GM18508 (cell line): ENCODE results near the gene ETAA1.

Experiments used
- ATAC-seq: cut with Tn5 transposase; IDR thresholded peaks from one replicate; pipeline ENCODE4 v1.9.1; 2021; ENCODE audit warnings: moderate number of reproducible peaks; ENCODE audit not compliant: insufficient read depth, unreplicated experiment

ETAA1 gene

DNA sequence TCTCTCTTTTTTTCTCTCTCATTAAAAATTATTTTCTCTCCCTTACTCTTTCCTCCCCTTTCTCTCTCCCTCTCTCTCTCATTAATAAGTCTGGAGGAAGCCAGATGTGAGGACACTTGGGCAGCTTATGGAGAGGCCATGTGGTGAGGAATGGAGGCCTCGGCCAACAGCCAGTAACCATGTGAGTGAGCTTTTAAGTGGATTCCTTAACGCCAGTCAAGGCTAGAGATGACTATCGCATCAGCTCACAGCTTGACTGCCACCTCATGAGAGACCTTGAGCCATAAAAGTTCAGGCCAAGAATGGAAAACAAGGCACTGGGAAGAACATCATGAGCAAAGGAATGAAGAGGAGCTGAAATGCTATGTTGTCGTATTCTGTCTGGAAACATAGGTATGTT lies 39.1 kb downstream of the ETAA1 start:
- ATAC-seq, result no peak

DNA sequence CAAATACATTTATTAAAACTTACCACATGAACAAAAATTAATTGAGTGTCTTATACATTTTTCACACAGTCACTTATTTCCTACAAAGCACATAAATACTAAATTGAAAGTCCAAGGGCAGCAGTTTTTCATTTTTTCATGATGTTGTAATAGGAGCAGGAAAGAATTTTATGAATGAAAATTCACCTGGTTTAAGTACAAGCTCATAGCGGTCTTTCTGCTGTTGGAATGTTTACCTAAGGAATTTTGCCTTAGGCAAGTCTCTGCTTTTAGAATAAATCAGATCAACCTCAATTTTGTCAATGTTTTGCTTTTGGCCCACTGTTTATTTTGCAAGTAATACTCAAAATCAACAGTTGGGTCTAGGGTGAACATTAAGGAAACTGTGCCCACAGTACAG lies 40.0 kb downstream of the ETAA1 start:
- ATAC-seq, result no peak

DNA sequence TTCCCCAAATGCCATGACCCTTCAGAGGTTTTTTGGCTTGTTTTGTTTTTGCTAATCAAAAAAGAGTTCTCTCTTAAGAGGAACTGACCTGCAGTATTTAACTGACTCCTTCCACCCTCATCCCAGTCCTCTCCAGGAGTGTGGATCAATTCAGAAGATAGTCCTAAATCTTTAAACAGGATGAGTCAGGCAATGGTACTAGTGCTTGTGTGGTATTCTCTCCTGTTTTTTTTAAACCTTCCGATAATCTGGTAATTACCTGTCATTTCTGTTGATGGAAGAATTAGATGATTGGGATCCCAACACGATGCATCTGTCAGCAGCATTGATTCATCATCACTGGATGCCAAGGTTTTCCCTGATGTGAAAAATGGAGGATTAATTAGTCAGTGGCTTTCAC lies 41.2 kb downstream of the ETAA1 start:
- ATAC-seq, result no peak

DNA sequence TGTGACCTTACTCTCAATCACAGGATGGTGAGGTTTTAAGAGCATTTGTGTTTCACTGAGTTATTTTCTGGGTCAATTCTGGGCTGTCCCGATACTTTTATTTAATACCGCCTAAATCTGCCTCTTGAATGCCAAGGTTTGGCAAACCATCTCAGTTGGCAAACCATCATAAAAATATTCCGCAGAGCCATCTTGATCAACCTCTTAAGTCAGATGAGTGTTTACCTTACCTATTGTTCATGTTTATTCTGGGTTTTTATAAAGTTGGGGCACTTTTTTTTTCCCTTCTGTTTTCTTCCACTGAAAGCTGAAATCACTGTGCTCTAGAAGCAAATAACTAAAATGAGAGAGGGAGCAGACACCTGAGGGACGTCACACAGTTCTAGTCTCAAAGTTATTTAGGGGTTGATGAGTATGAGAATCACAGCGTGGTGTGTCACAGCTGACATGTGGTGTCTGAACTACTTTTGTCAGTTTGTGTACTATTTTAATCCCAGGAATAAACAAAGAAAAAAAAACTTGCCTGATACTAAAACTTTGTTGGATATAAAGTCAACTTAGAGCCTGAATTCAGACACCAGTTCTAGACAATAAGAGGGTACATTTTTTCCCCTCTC lies 48.6 kb downstream of the ETAA1 start:
- ATAC-seq, result no peak

DNA sequence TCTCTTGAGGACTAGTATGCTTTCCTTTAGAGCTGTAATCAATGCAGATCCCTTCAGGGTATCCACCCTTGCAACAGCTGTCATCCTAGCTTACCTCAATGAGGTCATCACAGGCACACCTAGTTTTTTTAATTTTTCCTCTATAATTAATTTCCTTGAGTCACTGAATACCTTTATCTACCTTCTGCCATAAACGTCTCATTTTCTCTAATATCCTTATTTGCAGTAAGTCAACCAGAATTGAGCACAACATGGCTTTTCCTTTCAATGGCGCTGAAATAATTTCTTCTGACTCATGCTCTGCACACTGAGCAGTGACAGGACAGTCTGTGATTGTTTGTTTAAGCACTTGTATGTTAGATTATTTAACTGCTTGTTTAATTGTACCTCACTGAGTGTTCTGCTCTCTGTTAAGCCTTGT lies 49.4 kb downstream of the ETAA1 start:
- no peak for ATAC-seq

DNA sequence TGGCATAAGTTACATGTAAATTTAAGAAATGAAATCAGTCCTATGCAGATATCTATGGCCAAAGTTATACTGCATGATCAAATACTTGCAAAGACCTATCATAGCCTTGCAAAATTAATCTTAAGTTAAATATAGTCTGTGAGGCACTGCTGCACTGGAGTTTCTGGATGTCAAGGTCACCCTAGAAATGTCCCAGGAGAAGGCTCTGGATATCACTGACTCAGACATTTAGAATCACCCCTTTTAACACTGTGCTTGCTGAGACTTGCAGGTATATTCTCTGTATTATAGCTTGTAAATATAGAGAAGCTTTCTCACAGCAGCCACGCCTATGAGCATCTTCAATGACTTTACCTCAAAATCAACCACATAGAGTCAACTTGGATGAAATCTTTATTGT lies 51.5 kb downstream of the ETAA1 start:
- no peak for ATAC-seq

DNA sequence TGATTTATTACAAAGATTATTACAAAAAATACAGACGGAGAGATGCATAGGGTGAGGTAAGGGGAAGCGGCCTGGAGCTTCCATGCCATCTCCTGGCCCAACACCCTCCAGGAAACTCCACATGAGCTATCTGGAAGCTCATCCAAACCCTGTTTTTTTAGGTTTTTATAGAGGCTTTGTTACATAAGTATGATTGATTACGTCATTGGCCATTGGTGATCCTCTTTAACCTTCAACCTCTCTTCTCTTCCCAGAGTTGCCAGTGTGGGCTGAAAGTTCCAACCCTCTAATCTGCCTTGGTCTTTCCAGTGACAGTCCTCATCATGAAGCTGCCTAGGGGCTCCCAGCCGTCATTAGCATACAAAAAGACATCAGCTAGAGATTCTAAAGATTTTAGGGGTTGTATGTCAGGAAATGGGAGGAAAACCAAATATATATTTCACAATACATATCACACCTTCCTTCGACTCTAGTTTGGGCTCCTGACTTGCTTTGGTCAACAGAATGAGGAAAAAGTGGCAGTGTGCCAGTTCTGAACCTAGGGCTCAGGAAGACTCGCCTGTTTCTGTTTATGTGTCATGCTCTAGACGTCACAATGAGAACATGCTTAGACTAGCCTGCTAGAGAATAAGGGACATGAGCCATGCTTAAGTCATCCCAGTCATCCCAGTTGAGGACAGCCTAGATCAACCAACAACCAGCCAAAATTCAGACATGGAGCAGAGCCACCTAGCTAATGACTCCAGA lies 54.1 kb downstream of the ETAA1 start:
- ATAC-seq, result no peak

DNA sequence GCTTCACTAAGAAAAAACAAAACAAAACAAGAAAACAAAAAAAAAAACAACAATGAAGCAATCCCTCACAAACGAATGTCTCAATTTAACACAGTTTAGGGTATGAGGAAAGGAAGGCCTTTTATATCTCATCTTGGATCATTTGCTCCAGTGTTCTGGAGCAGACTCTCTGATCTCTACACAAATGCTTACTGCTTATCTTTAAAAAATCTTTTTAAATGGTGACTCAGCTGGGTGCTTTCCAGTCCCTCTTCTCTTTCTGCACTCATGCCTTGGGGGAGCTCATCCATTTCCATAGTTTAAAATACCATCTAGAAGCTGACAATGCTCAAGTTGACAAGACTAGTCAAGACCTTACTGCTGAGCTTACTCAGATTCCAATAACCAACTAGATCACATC lies 56.2 kb downstream of the ETAA1 start:
- ATAC-seq, result no peak

DNA sequence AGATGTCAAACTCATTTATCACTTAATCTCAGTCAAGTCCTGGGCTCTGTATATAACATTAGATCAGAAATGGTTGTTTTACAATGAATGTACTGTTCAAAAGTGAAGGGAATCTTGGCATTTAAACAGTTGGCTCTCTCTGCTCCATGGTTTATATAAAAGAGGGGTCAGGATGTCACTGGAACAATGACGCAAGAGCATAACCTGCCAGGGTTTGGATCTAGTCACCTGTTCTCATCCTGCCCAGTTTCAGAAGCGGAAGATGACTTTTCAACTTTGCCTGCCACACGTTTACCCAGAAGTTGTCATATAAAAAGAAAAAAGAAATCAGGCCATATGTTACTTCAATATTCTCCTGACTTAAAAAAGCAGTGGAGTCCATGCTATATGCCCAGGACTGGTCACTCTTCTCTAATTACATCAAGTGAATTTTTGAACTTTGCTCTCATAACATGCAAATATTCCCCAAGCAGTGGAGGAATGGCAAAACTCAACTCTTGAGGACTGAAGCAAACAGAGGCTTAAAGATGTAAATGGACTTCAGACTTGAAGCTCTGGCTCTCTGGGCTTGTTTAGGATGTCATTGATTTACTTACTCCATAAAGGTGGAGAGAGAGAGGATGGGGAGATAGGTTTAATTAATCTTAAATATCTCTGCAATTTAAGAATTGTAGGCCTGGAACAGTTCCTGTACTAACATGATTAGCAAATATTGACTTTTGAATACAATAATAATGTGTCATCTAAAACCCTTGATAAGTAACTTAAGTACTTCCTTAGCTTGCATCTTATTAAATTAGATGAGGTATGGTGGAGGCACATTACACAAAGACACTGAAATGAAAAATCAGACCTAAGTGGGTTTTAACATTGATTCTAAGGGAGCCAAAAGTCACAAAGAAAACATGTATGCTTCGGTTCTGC lies 58.3 kb downstream of the ETAA1 start:
- ATAC-seq, result no peak

DNA sequence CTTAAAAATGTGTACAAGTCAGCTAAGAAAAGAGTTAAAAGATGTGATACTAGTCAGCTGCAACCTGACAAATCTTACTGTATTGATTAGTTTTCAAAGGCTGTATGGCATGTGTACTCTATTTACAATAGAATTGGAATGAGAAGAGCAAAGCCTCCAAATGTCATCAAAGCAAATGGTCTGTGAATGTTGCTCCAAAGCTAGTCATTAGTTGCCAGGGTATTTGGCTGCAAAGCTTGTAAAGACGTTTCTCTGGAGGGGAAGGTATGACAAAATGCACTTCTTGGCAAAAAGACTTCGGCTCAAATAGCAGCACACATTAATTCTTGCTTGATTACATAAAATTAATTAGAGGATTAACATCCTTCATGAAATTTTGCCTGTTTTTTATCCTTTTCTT lies 59.3 kb downstream of the ETAA1 start:
- no peak for ATAC-seq

DNA sequence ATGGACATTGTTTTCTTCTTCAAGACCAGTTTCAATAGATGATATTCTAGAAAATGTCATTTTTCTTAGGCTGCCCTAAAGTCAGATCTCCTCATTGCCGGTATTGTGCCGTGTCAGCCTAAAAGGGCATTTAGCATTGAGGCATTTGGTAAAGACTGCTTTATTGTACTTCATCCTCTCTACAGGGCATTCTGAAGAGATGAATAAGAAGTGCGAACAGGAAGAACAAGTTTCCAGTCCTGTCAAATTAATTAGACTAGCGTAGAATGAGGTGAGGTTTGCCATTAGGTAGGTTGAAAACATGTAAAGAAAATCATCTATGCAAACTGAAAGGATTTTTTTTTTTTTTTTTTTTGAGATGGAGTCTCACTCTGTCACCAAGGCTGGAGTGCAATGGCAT lies 60.6 kb downstream of the ETAA1 start:
- no peak for ATAC-seq

DNA sequence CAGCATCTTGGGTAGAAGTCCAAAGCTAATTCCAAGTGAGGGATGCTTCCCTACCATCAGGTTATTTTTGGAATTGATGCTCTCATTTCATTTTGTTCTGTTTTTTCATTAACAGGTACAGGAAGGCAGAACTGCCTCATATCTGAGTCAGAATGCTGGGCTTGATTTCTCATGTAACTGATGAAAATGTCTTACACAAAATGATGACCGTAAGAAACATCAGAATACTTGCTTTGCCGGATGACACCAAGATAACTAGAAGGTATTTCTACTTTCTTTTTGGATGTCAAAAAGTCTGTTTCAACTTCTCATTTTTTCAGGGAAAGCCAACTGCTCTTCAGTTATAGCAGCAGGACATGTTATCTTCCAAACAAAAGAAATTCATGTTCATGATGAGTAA lies 62.6 kb downstream of the ETAA1 start:
- ATAC-seq, result no peak
